Esophagus squamous epithelium (tissue), 5 donors: Measurements from ENCODE around the gene WDR70. TPM values are rescaled to one million over a fixed set of nuclear protein-coding genes. Genes with fewer than 3 reads are reported as not detected.
"Not testable (repeated sequence)": the region's sequence is repeated elsewhere in the genome, so short reads cannot be mapped to it uniquely, and the experiment has no call there.

ENCODE experiments used
- DNase-seq: peaks from one replicate; lab custom pipeline; 2025; lab: John Stamatoyannopoulos, UW
- H3K27ac ChIP-seq, 4 donors: fragments of 200-600 bp; sonication (generic); one replicate each; pipeline ENCODE4 v1.5.1; 2016 to 2019; ENCODE audit warnings: mild to moderate bottlenecking in 1 of 4
- H3K27me3 ChIP-seq, 4 donors: fragments of 200-600 bp; sonication (generic); 1 replicate in 3 of 4; 2 replicates in 1 of 4; pipeline versions ENCODE4 v1.5.1 to v1.6.0; 2017 to 2021; ENCODE audit warnings: antibody characterized with exemption in 1 of 4
- H3K36me3 ChIP-seq, 3 donors: fragments of 200-600 bp; sonication (generic); one replicate each; pipeline ENCODE4 v1.5.1; 2016 to 2019
- H3K4me1 ChIP-seq, 3 donors: fragments of 200-600 bp; sonication (generic); one replicate each; pipeline ENCODE4 v1.5.1; 2017 to 2019
- H3K4me3 ChIP-seq, 4 donors: fragments of 200-600 bp; sonication (generic); 1 replicate in 3 of 4; 2 replicates in 1 of 4; pipeline ENCODE4 v1.5.1; 2016 to 2019; ENCODE audit warnings: mild to moderate bottlenecking in 2 of 4, moderate library complexity in 1 of 4
- H3K9me3 ChIP-seq, 3 donors: fragments of 200-600 bp; sonication (generic); one replicate each; pipeline ENCODE4 v1.5.1; 2016 to 2019
- POLR2A ChIP-seq, 4 donors: fragments of 450-650 bp; IDR thresholded peaks; one replicate each; pipeline ENCODE4 v1.6.1; 2017; ENCODE audit warnings: antibody characterized with exemption in 4 of 4, mild to moderate bottlenecking in 4 of 4, moderate library complexity in 3 of 4
- WGBS, 2 donors: methylation state at CpG; one replicate each; pipeline ENCODE4 v1.1.5; 2018; 5-methylcytosine and 5-hydroxymethylcytosine counted together
- intact Hi-C: fragments of 100-400 bp; cut with DNase I; formaldehyde crosslinking; loops from one replicate; pipeline ENCODE4 v1.15.0; 2022
- total RNA-seq, 4 donors: library from RNA; depleted of rRNA; stranded (reverse); fragments of >200 nt; gene quantifications; one replicate each; pipeline ENCODE4 v1.1.0, GENCODE V29; 2016
- TF ChIP-seq, protein P1 (sequence below), 6 experiments: fragments of 450-650 bp in 4 of 6; fragments of 200-600 bp in 2 of 6; sonication (generic) in 2 of 6; IDR thresholded peaks; one replicate each; pipeline ENCODE4 v1.5.1; 2016 to 2019; ENCODE audit warnings: antibody characterized with exemption in 6 of 6, mild to moderate bottlenecking in 4 of 6, moderate library complexity in 4 of 6
- donor health status: DM: yes; HTN: yes; CAD: no.

Gene WDR70
- total RNA-seq, 4 donors from 2014 or later: 8.2 to 26.1 (median 15.5) TPM

- H3K4me1 ChIP-seq, H3K9me3 ChIP-seq, DNase-seq, H3K27ac ChIP-seq, H3K27me3 ChIP-seq, H3K4me3 ChIP-seq, H3K36me3 ChIP-seq, intact Hi-C loops: not testable (repeated sequence)
- 95 to 100% methylated on average over 1 of the region's 1 CpG for WGBS, 2 donors
These were observed 90.3 kb downstream of the WDR70 start for GRCh38 chr5:37469383-37469782.

DNA sequence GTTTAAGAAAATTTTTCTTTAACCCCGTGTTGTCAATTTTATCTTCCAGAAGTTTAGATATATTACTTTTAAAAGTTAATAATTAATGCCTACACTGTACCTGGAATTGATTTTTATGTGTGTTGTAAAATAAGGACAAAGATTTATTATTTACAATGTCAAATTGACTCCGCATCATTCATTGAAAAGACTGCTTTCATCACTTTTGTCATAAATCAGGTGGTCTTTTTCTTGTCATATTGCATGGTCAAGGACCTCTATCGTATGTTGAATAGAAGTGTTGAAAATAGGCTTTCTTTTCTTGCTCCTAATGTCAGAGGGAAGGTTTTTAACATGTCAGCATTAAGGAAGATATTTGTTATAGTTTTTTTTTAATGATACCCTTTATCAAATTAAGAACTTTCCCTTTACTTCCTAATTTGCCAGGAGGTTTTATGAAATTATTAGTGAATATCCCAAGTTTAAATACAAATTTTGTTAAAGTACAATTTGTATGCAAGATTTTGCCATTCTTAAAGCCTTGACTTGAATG, 92.6 kb downstream of the WDR70 start:
- H3K4me3 ChIP-seq: no peak overlapping the region
- intact Hi-C loops: no loop called here
- peaks cover 0 to 9% (median 8%) of the 10 kb centered on the region in 3 donors for H3K9me3 ChIP-seq
- no peaks in the 10 kb centered on the region for H3K4me1 ChIP-seq
- DNase-seq: no peak
- peaks cover 0 to 8% (median 0%) of the 10 kb centered on the region in 3 donors for H3K36me3 ChIP-seq
- no peak for TF ChIP-seq POLR2A (IDR thresholded peaks at IDR 0.05)
- TF ChIP-seq, protein P1, sequence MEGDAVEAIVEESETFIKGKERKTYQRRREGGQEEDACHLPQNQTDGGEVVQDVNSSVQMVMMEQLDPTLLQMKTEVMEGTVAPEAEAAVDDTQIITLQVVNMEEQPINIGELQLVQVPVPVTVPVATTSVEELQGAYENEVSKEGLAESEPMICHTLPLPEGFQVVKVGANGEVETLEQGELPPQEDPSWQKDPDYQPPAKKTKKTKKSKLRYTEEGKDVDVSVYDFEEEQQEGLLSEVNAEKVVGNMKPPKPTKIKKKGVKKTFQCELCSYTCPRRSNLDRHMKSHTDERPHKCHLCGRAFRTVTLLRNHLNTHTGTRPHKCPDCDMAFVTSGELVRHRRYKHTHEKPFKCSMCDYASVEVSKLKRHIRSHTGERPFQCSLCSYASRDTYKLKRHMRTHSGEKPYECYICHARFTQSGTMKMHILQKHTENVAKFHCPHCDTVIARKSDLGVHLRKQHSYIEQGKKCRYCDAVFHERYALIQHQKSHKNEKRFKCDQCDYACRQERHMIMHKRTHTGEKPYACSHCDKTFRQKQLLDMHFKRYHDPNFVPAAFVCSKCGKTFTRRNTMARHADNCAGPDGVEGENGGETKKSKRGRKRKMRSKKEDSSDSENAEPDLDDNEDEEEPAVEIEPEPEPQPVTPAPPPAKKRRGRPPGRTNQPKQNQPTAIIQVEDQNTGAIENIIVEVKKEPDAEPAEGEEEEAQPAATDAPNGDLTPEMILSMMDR (IDR thresholded peaks at IDR 0.05): no peak
- 64 to 65% methylated on average over 3 of the region's 3 CpGs for WGBS, 2 donors
- H3K27ac ChIP-seq: no peak overlapping the region
- H3K27me3 ChIP-seq: no peaks in the 10 kb centered on the region

GRCh38 chr5:37477426-37477825, 98.3 kb downstream of the WDR70 start:
- TF ChIP-seq, protein P1 (IDR thresholded peaks at IDR 0.05): no peak
- no peak for TF ChIP-seq POLR2A (IDR thresholded peaks at IDR 0.05)
- DNase-seq: no peak
- Histone ChIP-seq H3K4me3 (no peak overlapping the region), H3K36me3 (peaks cover 6 to 37% (median 10%) of the 10 kb centered on the region in 3 donors), H3K27me3 (no peaks in the 10 kb centered on the region), H3K27ac (no peak overlapping the region), H3K4me1 (no peaks in the 10 kb centered on the region), H3K9me3 (no peaks in the 10 kb centered on the region)
- intact Hi-C loops: no loop called here

DNA sequence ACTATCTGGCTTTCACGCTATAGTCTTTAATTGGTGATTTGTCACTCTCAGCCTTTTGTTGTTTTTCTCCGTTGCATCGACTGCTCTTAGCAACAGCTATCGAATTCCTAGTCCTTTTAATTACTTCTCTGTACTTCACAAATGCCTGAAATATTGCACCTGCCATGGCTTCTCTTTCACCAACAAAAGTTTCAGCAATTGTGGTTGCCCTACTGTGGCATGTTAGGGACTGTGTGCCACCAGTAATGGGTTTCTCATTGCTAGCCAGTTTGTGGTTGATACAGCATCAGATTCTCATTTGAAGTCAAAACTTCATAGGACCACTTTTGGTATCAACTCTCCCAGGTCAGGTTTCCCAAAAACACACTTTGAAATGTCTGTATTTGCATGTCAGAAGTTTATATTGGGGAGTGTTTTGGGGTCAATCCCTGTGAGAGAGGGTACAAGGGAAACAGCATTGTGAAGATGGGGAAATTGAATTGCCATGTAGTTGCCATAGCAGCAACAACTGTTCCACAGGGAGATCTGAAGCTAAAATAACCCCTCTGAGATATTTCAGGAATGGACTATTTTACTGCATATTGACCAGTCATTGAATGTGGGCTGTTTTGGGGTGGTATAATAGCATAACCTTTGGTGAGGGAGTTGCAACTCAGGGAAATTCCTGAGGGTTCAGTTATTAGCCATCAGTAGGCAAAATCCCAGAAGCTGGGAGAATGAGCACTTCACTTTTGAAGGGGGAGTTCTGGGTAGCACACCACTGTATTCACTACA, 99.2 kb downstream of the WDR70 start:
- no peak for DNase-seq
- H3K27me3 ChIP-seq: no peaks in the 10 kb centered on the region
- no peaks in the 10 kb centered on the region for H3K4me1 ChIP-seq
- peaks cover 6 to 42% (median 10%) of the 10 kb centered on the region in 3 donors for H3K36me3 ChIP-seq
- no peaks in the 10 kb centered on the region for H3K9me3 ChIP-seq
- no peak overlapping the region for H3K4me3 ChIP-seq
- TF ChIP-seq POLR2A (IDR thresholded peaks at IDR 0.05): no peak
- TF ChIP-seq, protein P1 (IDR thresholded peaks at IDR 0.05): no peak
- WGBS, 2 donors: 61 to 64% methylated on average over 4 of the region's 4 CpGs
- H3K27ac ChIP-seq: no peak overlapping the region
- intact Hi-C loops: no loop called here

DNA sequence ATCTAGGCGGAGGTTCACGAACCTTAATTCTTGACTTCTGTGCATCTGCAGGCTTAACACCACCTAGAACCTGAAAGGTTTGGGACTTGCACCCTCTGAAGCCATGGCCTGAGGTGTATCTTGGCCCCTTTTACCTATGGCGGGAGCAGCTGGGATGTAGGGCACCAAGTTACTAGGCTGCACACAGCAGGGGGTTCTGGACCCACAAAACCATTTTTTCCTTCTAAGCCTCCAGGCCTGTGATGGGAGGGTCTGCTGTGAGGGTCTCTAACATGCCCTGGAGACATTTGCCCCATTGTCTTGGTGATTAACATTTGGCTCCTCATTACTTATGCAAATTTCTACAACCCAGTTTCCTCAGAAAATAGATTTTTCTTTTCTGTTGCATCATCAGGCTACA, 102.3 kb downstream of the WDR70 start:
- H3K9me3 ChIP-seq, DNase-seq, intact Hi-C loops, H3K4me1 ChIP-seq, H3K27me3 ChIP-seq, H3K4me3 ChIP-seq, H3K27ac ChIP-seq: not testable (repeated sequence)
- WGBS, 2 donors: 100% methylated on average over 3 of the region's 3 CpGs; no CpG with 5 or more reads in 1 of the 2 donors
- peaks cover 6 to 50% (median 10%) of the 10 kb centered on the region in 3 donors for H3K36me3 ChIP-seq

DNA sequence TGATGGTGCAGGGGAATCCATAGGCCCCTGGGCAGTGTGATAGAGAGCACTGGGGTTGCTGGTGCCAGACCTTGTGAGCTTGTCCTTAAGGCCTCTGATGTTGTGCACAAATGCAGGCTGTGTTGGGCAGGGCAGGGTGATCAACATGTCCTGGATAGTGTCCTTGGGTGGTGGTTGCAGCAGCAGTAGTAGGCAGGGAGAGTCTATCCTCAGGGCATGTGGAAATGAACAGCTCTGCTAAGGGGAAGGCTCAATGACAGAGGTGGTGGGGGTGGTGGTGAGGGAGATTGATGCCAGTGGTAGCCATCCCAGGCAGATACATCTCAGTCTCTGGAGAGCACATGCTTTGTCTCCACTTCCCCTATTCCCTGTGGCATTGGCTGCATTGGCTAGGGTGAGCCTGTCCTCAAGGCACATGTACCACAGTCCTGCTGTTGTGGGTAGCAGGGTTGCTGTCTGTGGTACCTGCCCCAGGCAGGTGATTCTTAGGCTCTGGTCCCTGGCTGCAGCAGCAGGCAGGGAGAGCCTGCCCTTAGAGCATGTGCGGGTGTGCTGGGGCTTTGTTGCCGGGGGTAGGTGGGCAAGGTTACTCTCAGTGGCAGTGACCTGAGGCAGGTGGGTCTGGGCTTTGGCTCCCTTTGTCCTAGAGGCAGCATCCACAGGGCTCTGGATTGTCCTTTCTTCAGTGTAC, 111.1 kb downstream of the WDR70 start:
- H3K36me3 ChIP-seq: peaks cover 0 to 6% (median 0%) of the 10 kb centered on the region in 3 donors
- no peak overlapping the region for H3K27ac ChIP-seq
- no peaks in the 10 kb centered on the region for H3K27me3 ChIP-seq
- no peak overlapping the region for H3K4me3 ChIP-seq
- intact Hi-C loops: no loop called here
- DNase-seq: no peak
- no CpG with 5 or more reads among the region's 2 CpGs for WGBS, 2 donors
- H3K4me1 ChIP-seq: peaks cover 0 to 12% (median 0%) of the 10 kb centered on the region in 3 donors
- TF ChIP-seq POLR2A (IDR thresholded peaks at IDR 0.05): no peak
- TF ChIP-seq, protein P1 (IDR thresholded peaks at IDR 0.05): no peak
- no peaks in the 10 kb centered on the region for H3K9me3 ChIP-seq
